Testis (tissue), 3 donors: ENCODE results near the gene GPR180. TPM values are rescaled to one million over a fixed set of nuclear protein-coding genes. Genes with fewer than 3 reads are reported as not detected.

Experiments
- DNase-seq: peaks from one replicate; pipeline ENCODE4 v3.0.0-alpha.2; 2019
- H3K27ac ChIP-seq, 2 donors: fragments of 200-600 bp; sonication (generic); one replicate each; pipeline ENCODE4 v1.5.1; 2019
- H3K27me3 ChIP-seq: fragments of 200-600 bp; sonication (generic); one replicate; pipeline ENCODE4 v1.5.1; 2019
- H3K36me3 ChIP-seq: fragments of 200-600 bp; sonication (generic); one replicate; pipeline ENCODE4 v1.5.1; 2017; ENCODE audit warnings: low read depth; ENCODE audit errors: missing control alignments
- H3K4me1 ChIP-seq: fragments of 200-600 bp; sonication (generic); one replicate; pipeline ENCODE4 v1.5.1; 2019
- H3K4me3 ChIP-seq, 2 donors: fragments of 200-600 bp; sonication (generic); one replicate each; pipeline ENCODE4 v1.5.1; 2017 to 2019
- H3K9me3 ChIP-seq: fragments of 200-600 bp; sonication (generic); one replicate; pipeline ENCODE4 v1.5.1; 2017
- POLR2A ChIP-seq: fragments of 450-650 bp; IDR thresholded peaks from one replicate; pipeline ENCODE4 v1.6.1; 2017; ENCODE audit warnings: antibody characterized with exemption, mild to moderate bottlenecking, moderate library complexity
- WGBS, 2 donors: methylation state at CpG; one replicate each; pipeline ENCODE4 v1.1.5; 2018; 5-methylcytosine and 5-hydroxymethylcytosine counted together
- intact Hi-C: fragments of 100-400 bp; cut with DNase I; formaldehyde crosslinking; loops from one replicate; pipeline ENCODE4 v1.15.1; 2023; ENCODE audit warnings: low total_unique reads
- polyA plus RNA-seq: library from polyadenylated mRNA; stranded (reverse); fragments of 350-450 nt; fragmentation: Illumina TruSeq; extraction: RNeasy Lipid Tissue Mini Kit (QIAGEN cat#74804); gene quantifications from one replicate; pipeline ENCODE4 v1.2.3, GENCODE V29; 2014; ENCODE audit warnings: low read depth, low replicate concordance; ENCODE audit not compliant: insufficient read depth
- total RNA-seq, 2 donors: library from RNA; depleted of rRNA; stranded (reverse); fragments of >200 nt; gene quantifications; one replicate each; pipeline ENCODE4 v1.2.3, GENCODE V29; 2016
- TF ChIP-seq, protein P1 (sequence below), 3 experiments: fragments of 450-650 bp in 2 of 3; fragments of 200-600 bp in 1 of 3; sonication (generic) in 1 of 3; IDR thresholded peaks; one replicate each; pipeline ENCODE4 v1.5.1; 2016 to 2019; ENCODE audit warnings: antibody characterized with exemption in 3 of 3, mild to moderate bottlenecking in 2 of 3, moderate library complexity in 1 of 3

Gene GPR180
- total and polyA plus RNA-seq, 3 donors from 2014 or later = 2.0 to 3.3 (median 2.7) TPM

DNA sequence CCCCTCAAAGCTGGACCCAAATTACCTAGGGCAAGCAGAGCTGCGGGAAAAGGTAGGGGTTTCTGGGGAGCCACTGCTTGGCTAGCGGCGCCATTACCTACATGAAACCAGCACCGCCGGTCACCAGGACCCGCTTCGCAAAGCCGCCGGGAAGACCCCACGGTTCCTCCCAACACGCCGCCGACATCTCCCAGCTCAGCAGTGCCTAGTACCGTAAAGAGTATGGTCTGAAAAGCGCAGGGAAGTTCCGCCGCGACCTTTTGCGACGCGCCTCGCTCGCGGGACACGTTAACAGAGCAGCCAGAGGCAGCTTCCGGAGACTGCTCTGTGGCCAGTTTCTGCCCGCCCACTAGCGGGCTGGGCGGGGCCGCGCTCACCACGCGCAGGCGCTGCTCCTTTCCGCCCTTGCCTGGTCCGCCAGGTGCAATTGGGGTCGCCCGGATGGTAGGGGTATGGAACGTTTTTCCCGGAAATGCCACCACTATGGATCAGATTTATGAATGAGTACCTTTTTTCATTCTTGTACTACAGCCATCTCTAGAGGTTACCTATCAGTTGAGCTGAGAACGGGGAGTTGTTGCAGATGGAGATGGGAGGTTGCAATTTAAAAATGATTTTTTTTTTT, 5.6 kb upstream of the GPR180 start, which contains the start of gene TGDS:
Gene TGDS (minus strand): TSS at position 203 of the 625 bp plus-strand sequence. CDS start 16 bp downstream, at position 187.
- peak within 1 kb of the TSS; percentile 42 to 87 for H3K27ac ChIP-seq
- DNase-seq = peak; percentile 95
- 0% methylated on average over 6 to 40 of the region's 41 CpGs for WGBS, 2 donors
- peak within 1 kb of the TSS; percentile 60 to 93 for H3K4me3 ChIP-seq
- intact Hi-C loops = no loop called here
- TF ChIP-seq POLR2A = peak; percentile 17
- TF ChIP-seq, protein P1, sequence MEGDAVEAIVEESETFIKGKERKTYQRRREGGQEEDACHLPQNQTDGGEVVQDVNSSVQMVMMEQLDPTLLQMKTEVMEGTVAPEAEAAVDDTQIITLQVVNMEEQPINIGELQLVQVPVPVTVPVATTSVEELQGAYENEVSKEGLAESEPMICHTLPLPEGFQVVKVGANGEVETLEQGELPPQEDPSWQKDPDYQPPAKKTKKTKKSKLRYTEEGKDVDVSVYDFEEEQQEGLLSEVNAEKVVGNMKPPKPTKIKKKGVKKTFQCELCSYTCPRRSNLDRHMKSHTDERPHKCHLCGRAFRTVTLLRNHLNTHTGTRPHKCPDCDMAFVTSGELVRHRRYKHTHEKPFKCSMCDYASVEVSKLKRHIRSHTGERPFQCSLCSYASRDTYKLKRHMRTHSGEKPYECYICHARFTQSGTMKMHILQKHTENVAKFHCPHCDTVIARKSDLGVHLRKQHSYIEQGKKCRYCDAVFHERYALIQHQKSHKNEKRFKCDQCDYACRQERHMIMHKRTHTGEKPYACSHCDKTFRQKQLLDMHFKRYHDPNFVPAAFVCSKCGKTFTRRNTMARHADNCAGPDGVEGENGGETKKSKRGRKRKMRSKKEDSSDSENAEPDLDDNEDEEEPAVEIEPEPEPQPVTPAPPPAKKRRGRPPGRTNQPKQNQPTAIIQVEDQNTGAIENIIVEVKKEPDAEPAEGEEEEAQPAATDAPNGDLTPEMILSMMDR (IDR thresholded peaks at IDR 0.05) = no peak
- no peaks in the 10 kb centered on the region for H3K27me3 ChIP-seq
- H3K9me3 ChIP-seq = no peaks in the 10 kb centered on the region
- H3K36me3 ChIP-seq = no peaks in the 10 kb centered on the region
- H3K4me1 ChIP-seq = no peaks in the 10 kb centered on the region

DNA sequence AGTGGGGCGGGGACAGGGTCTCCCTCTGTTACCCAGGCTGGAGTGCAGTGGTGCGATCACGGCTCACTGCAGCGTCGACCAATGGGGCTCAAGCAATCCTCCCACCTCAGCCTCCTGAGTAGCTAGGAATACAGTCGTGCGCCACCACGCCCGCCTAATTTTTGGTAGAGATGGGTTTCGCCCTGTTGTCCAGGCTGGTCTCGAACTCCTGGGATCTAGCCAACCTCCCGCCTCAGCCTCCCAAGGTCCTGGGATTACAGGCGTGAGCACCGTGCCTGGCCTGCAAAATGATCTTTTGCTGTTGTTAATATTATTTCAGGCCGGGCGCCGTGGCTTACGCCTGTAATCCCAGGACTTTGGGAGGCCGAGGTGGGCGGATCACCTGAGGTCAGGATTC, 5.1 kb upstream of the GPR180 start:
- H3K27ac ChIP-seq = no peak overlapping the region
- H3K27me3 ChIP-seq = no peaks in the 10 kb centered on the region
- no peaks in the 10 kb centered on the region for H3K9me3 ChIP-seq
- TF ChIP-seq POLR2A = no peak
- TF ChIP-seq, protein P1 (IDR thresholded peaks at IDR 0.05) = no peak
- 52 to 63% methylated on average over 16 to 20 of the region's 20 CpGs for WGBS, 2 donors
- no peaks in the 10 kb centered on the region for H3K4me1 ChIP-seq
- DNase-seq = no peak
- no peaks in the 10 kb centered on the region for H3K36me3 ChIP-seq
- intact Hi-C loops = no loop called here
- peak overlapping the region; percentile 60 to 93 for H3K4me3 ChIP-seq

DNA sequence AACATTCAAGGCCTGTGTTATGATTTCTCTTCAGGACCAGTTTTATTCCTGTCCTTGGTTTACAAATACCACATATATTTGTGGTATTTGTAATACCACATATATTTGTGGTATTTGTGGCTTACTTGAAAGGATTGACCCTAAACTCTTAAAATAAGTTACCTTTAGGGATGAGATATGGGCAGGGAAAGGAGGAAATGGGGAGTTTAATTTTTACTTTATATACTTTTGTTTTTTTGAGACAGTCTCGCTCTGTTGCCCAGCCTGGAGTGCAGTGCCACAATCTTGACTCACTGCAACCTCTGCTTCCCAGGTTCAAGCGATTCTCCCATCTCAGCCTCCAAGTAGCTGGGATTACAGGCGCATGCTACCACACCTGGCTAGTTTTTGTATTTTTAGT, 3.4 kb upstream of the GPR180 start:
- Histone ChIP-seq H3K36me3 (no peaks in the 10 kb centered on the region), H3K4me1 (no peaks in the 10 kb centered on the region), H3K4me3 (no peak overlapping the region), H3K27ac (no peak overlapping the region), H3K27me3 (no peaks in the 10 kb centered on the region), H3K9me3 (no peaks in the 10 kb centered on the region)
- intact Hi-C loops = no loop called here
- WGBS, 2 donors = 90 to 96% methylated on average over 3 of the region's 3 CpGs
- DNase-seq = no peak
- TF ChIP-seq, protein P1 (IDR thresholded peaks at IDR 0.05) = no peak
- no peak for TF ChIP-seq POLR2A

DNA sequence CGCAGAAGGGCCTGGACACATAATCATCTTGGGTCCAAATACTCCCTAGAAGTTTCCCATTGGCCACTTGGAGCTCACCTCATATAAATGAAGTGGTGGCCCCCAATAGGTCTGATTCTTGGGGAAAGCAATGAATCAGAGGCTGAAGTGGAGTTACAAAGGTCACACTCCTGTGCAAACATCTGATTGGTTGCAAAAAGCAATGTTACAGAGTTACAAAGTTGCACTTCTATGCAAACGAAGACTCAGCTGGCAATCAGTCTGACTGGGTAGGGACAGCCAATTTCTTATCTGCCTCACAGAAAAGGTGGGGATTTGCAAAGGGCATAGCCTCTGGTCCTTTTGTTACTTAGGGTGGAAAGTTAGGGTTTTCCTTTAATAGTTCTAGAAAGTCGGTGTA, 1.8 kb upstream of the GPR180 start:
- Histone ChIP-seq H3K9me3 (no peaks in the 10 kb centered on the region), H3K27me3 (no peaks in the 10 kb centered on the region), H3K4me1 (no peaks in the 10 kb centered on the region), H3K4me3 (no peak overlapping the region), H3K27ac (peak overlapping the region; percentile 65 to 91), H3K36me3 (no peaks in the 10 kb centered on the region)
- peak; percentile 57 for DNase-seq
- intact Hi-C loops = no loop called here
- TF ChIP-seq, protein P1 (IDR thresholded peaks at IDR 0.05) = no peak
- no peak for TF ChIP-seq POLR2A
- WGBS, 2 donors = 46 to 62% methylated on average over 3 of the region's 3 CpGs

DNA sequence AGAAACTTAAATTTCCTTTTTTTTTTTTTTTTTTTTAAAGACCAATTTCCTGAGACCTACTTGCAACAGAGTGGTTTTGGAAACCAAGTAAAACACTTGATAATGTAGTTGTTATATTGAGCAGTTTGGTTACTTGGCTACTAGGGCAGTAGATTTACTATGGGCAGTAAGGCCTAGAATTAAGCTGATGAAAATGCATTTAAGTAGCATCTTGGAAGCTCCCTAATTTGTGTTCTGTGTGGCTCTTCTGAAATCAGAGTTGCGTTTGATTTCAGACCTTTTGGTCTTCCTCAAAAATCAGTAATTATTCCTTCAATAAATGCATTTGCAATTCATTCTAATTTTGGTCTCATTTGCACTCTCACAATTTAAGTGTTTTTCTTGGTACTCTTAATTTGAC, 810 bp downstream of the GPR180 start:
- Histone ChIP-seq H3K27me3 (no peaks in the 10 kb centered on the region), H3K9me3 (no peaks in the 10 kb centered on the region), H3K4me1 (no peaks in the 10 kb centered on the region), H3K36me3 (no peaks in the 10 kb centered on the region), H3K4me3 (peak overlapping the region; percentile 76 to 87), H3K27ac (peak overlapping the region; percentile 40 to 91)
- intact Hi-C loops = no loop called here
- whole genome bisulfite sequencing, 2 donors = 32 to 53% methylated on average over 1 of the region's 1 CpG
- DNase-seq = no peak
- TF ChIP-seq POLR2A = no peak
- TF ChIP-seq, protein P1 (IDR thresholded peaks at IDR 0.05) = no peak
